Sigmoid colon (tissue), 7 donors: Measurements from ENCODE around the gene SNIP1. TPM values are rescaled to one million over a fixed set of nuclear protein-coding genes. Genes with fewer than 3 reads are reported as not detected.

Experiments
- DNase-seq: peaks from one replicate; pipeline ENCODE4 v3.0.0-alpha.2; 2019
- H3K27ac ChIP-seq, 4 donors: fragments of 200-600 bp; sonication (generic); one replicate each; pipeline ENCODE4 v1.5.1; 2016 to 2019; ENCODE audit warnings: mild to moderate bottlenecking in 1 of 4
- H3K27me3 ChIP-seq, 3 donors: fragments of 200-600 bp; sonication (generic); one replicate each; pipeline ENCODE4 v1.5.1; 2019; ENCODE audit warnings: mild to moderate bottlenecking in 1 of 3
- H3K36me3 ChIP-seq, 4 donors: fragments of 200-600 bp; sonication (generic); one replicate each; pipeline ENCODE4 v1.5.1; 2016 to 2019
- H3K4me1 ChIP-seq, 4 donors: fragments of 200-600 bp; sonication (generic); one replicate each; pipeline ENCODE4 v1.5.1; 2017 to 2019
- H3K4me3 ChIP-seq, 4 donors: fragments of 200-600 bp; sonication (generic); one replicate each; pipeline ENCODE4 v1.5.1; 2017 to 2019; ENCODE audit warnings: mild to moderate bottlenecking in 2 of 4, moderate library complexity in 1 of 4
- H3K9me3 ChIP-seq, 4 donors: fragments of 200-600 bp in 3 of 4; sonication (generic) in 3 of 4; one replicate each; pipeline versions ENCODE4 v1.5.1 to v1.6.1; 2013 to 2019
- EP300 ChIP-seq, 4 donors: sonication (generic); formaldehyde crosslinking; IDR thresholded peaks; one replicate each; pipeline ENCODE4 v1.6.1; 2017; ENCODE audit warnings: antibody characterized with exemption in 4 of 4
- POLR2A ChIP-seq, 2 donors: fragments of 450-650 bp; IDR thresholded peaks; one replicate each; pipeline ENCODE4 v1.6.1; 2016; ENCODE audit warnings: antibody characterized with exemption in 2 of 2, mild to moderate bottlenecking in 2 of 2, moderate library complexity in 2 of 2
- POLR2AphosphoS5 ChIP-seq, 4 donors: sonication (generic); formaldehyde crosslinking; IDR thresholded peaks; one replicate each; pipeline ENCODE4 v1.6.1; 2017; ENCODE audit warnings: antibody characterized with exemption in 4 of 4
- WGBS, 2 donors: extraction: QIAGEN DNeasy Blood & Tissue Kit; methylation state at CpG; one replicate each; pipeline ENCODE4 v1.1.7; 2013; 5-methylcytosine and 5-hydroxymethylcytosine counted together
- intact Hi-C: fragments of 100-400 bp; cut with DNase I; formaldehyde crosslinking; loops from one replicate; pipeline ENCODE4 v1.15.1; 2023
- polyA plus RNA-seq, 3 donors: library from polyadenylated mRNA; stranded (reverse); fragments of 200-250 nt; gene quantifications; one replicate each; pipeline ENCODE4 v1.2.3, GENCODE V29; 2013
- total RNA-seq, 4 donors: library from RNA; depleted of rRNA; stranded (reverse); fragments of >200 nt; gene quantifications; one replicate each; pipeline ENCODE4 v1.1.0, GENCODE V29; 2016
- TF ChIP-seq, protein P1 (sequence below), 4 experiments: fragments of 450-650 bp in 3 of 4; fragments of 200-600 bp in 1 of 4; IDR thresholded peaks; one replicate each; pipeline ENCODE4 v1.5.1; 2016 to 2019; ENCODE audit warnings: antibody characterized with exemption in 4 of 4, mild to moderate bottlenecking in 3 of 4, moderate library complexity in 2 of 4
- donor health status: healthy with polysubstance abuse.
- donor health status: Bipolar disorder and iron deficiency.
- donor health status: healthy.

The SNIP1 gene
- total and polyA plus RNA-seq, 7 donors, result 3.6 to 20.4 (median 7.2) TPM

DNA sequence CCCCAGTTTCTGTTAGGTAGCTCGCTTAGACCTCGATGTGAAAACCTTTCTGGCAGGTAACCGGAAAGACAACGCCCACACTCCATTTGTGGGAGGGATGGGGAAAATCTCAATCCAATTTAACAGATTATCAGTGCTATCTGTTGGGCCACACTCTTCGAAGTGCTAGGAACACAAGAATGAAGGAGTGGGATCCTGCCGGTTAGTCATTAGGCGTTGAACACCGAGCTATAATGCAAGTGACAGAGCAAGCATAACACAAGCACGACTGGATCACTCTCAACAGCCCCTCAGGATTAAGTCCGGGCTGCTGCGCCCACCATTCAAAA lies 531 bp downstream of the SNIP1 start:
- no peaks in the 10 kb centered on the region for H3K27me3 ChIP-seq
- intact Hi-C loops, result loop anchor here (5.0 kb wide), 2 partner anchors 41 to 139 kb away; partner anchors contain the start of genes CDCA8 and MEAF6
- no peak for DNase-seq
- peaks cover 0 to 58% (median 31%) of the 10 kb centered on the region in 4 donors for H3K4me1 ChIP-seq
- H3K4me3 ChIP-seq, result peak overlapping the region; percentile 85 to 96 (median 93)
- no peaks in the 10 kb centered on the region for H3K9me3 ChIP-seq
- TF ChIP-seq, protein P1, sequence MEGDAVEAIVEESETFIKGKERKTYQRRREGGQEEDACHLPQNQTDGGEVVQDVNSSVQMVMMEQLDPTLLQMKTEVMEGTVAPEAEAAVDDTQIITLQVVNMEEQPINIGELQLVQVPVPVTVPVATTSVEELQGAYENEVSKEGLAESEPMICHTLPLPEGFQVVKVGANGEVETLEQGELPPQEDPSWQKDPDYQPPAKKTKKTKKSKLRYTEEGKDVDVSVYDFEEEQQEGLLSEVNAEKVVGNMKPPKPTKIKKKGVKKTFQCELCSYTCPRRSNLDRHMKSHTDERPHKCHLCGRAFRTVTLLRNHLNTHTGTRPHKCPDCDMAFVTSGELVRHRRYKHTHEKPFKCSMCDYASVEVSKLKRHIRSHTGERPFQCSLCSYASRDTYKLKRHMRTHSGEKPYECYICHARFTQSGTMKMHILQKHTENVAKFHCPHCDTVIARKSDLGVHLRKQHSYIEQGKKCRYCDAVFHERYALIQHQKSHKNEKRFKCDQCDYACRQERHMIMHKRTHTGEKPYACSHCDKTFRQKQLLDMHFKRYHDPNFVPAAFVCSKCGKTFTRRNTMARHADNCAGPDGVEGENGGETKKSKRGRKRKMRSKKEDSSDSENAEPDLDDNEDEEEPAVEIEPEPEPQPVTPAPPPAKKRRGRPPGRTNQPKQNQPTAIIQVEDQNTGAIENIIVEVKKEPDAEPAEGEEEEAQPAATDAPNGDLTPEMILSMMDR (IDR thresholded peaks at IDR 0.05), result no peak
- no peak for TF ChIP-seq POLR2A (IDR thresholded peaks at IDR 0.05)
- no peak for TF ChIP-seq EP300 (IDR thresholded peaks at IDR 0.05)
- TF ChIP-seq POLR2AphosphoS5 (IDR thresholded peaks at IDR 0.05), result no peak
- 2 to 5% methylated on average over 11 of the region's 11 CpGs for WGBS, 2 donors
- H3K27ac ChIP-seq, result peak overlapping the region; percentile 86 to 92 (median 90)
- H3K36me3 ChIP-seq, result peaks cover 0 to 34% (median 3%) of the 10 kb centered on the region in 4 donors

DNA sequence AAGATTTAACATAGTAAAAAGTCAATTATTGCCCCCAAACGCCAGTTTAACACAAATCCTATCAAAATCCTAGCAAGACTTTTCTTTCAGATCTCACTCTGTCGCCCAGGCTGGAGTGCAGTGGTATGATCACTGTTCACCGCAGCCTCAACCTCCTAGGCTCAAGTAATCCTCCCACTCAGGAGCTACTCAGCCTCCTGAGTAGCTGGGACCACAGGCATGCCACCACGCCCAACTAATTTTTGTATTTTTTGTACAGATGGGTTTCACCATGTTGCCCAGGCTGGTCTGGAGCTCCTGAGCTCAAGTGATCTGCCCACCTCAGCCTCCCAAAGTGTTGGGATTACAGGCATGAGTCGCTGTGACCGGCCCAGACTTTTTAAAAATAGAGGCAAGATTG lies 4.8 kb downstream of the SNIP1 start:
- 92 to 93% methylated on average over 6 of the region's 6 CpGs for WGBS, 2 donors
- Histone ChIP-seq H3K9me3 (no peaks in the 10 kb centered on the region), H3K36me3 (peaks cover 0 to 67% (median 18%) of the 10 kb centered on the region in 4 donors), H3K4me3 (no peak overlapping the region), H3K27ac (no peak overlapping the region), H3K4me1 (peaks cover 0 to 36% (median 15%) of the 10 kb centered on the region in 4 donors), H3K27me3 (no peaks in the 10 kb centered on the region)
- no peak for DNase-seq
- intact Hi-C loops, result no loop called here
- TF ChIP-seq POLR2A (IDR thresholded peaks at IDR 0.05), result no peak
- TF ChIP-seq, protein P1 (IDR thresholded peaks at IDR 0.05), result no peak
- no peak for TF ChIP-seq EP300 (IDR thresholded peaks at IDR 0.05)
- TF ChIP-seq POLR2AphosphoS5 (IDR thresholded peaks at IDR 0.05), result no peak

DNA sequence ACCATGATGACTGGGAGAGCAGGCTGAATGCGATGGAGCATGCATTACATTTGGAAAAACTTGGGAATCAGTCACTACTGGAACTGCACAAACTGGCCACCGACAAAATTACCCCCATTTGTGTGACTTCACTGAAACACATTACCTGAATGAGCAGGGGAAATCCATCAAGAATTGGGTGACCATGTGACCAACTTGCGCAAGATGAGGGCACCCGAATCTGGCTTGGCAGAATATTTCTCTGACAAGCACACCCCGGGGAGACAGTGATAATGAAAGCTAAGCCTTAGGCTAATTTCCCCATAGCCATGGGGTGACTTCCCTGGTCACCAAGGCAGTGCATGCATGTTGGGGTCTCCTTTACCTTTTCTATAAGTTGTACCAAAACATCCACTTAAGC lies 9.1 kb downstream of the SNIP1 start:
- H3K4me1 ChIP-seq, result peaks cover 0 to 9% (median 0%) of the 10 kb centered on the region in 4 donors
- no peaks in the 10 kb centered on the region for H3K27me3 ChIP-seq
- H3K27ac ChIP-seq, result no peak overlapping the region
- DNase-seq, result no peak
- H3K36me3 ChIP-seq, result peaks cover 9 to 76% (median 25%) of the 10 kb centered on the region in 4 donors
- TF ChIP-seq POLR2A (IDR thresholded peaks at IDR 0.05) (no peak), POLR2AphosphoS5 (IDR thresholded peaks at IDR 0.05) (no peak), EP300 (IDR thresholded peaks at IDR 0.05) (no peak)
- TF ChIP-seq, protein P1 (IDR thresholded peaks at IDR 0.05), result no peak
- intact Hi-C loops, result no loop called here
- 81 to 86% methylated on average over 5 of the region's 5 CpGs for WGBS, 2 donors
- H3K9me3 ChIP-seq, result no peaks in the 10 kb centered on the region
- H3K4me3 ChIP-seq, result no peak overlapping the region

DNA sequence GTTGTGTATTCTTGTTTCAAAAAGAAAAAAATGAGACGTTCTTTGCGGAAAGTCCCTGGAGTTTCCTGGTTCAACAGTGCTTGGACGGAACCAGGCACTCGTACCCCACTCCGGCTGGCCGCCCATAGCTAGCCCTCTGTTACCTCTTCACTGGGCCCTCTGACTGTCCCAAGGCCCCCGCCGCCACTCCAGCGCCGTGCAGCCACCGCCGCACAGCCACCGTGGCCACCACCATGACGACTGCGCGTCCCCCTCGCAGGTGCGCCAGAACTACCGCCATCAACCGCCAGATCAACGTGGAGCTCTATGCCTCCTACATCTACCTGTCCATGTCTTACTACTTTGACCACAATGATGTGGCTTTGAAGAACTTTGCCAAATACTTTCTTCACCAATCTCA lies 9.6 kb downstream of the SNIP1 start:
- TF ChIP-seq, protein P1 (IDR thresholded peaks at IDR 0.05), result no peak
- TF ChIP-seq EP300 (IDR thresholded peaks at IDR 0.05), result no peak
- TF ChIP-seq POLR2A (IDR thresholded peaks at IDR 0.05), result no peak
- no peak for TF ChIP-seq POLR2AphosphoS5 (IDR thresholded peaks at IDR 0.05)
- intact Hi-C loops, result no loop called here

More for the DNA sequence above, 9.6 kb downstream of the SNIP1 start:
- 97 to 98% methylated on average over 21 of the region's 21 CpGs for WGBS, 2 donors
- Histone ChIP-seq H3K4me1 (peaks cover 0 to 4% (median 0%) of the 10 kb centered on the region in 4 donors), H3K36me3 (peaks cover 10 to 80% (median 29%) of the 10 kb centered on the region in 4 donors), H3K27me3 (no peaks in the 10 kb centered on the region), H3K4me3 (no peak overlapping the region), H3K9me3 (no peaks in the 10 kb centered on the region), H3K27ac (no peak overlapping the region)
- DNase-seq, result no peak
